Measurements from ENCODE around the gene HMGB4.

GRCh38 chr1:33820804-33821203, 43.1 kb upstream of the HMGB4 start:
- TF ChIP-seq CTCF (IDR thresholded peaks at IDR 0.05; ENCODE audit: low read length), result no peak
- TF ChIP-seq EZH2 (optimal IDR thresholded peaks at IDR 0.05; ENCODE audit: low read depth, low read length), result no peak
